NCI-H146 (cell line): ENCODE results near the gene BCO2.
A peak's percentile ranks its signal among the peaks of the same experiment; 100 is the strongest.
"Not testable (repeated sequence)": the region's sequence is repeated elsewhere in the genome, so short reads cannot be mapped to it uniquely, and the experiment has no call there.

ENCODE experiments used
- DNase-seq: peaks from one replicate; lab custom pipeline; 2025; lab: John Stamatoyannopoulos, UW

BCO2 gene

GRCh38 chr11:112167145-112167544 lies 8.2 kb upstream of the BCO2 start, which contains the start of gene TEX12:
Gene TEX12 (plus strand): TSS chr11:112167372. CDS start chr11:112169269, 1,897 bp downstream.
- no peak for DNase-seq

GRCh38 chr11:112172362-112172994 lies 2.8 kb upstream of the BCO2 start:
- no peak for DNase-seq

DNA sequence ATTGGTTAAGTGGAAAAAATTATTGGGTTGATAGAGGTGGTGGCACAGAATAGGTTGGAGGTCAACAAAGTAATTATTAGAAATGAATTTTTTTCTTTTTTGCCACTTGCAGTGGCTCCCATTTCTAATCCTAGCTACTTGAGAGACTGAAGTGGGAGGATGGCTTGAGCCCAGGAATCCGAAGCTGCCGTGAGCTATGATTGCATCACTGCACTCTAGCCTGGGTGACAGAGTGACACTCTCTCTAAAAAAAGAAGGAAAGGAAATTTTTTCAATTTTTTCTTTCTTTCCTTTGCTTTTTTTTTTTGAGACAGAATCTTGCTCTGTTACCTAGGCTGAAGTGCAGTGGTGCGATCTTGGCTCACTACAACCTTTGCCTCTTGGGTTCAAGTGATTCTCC lies 2.2 kb upstream of the BCO2 start:
- no peak for DNase-seq

DNA sequence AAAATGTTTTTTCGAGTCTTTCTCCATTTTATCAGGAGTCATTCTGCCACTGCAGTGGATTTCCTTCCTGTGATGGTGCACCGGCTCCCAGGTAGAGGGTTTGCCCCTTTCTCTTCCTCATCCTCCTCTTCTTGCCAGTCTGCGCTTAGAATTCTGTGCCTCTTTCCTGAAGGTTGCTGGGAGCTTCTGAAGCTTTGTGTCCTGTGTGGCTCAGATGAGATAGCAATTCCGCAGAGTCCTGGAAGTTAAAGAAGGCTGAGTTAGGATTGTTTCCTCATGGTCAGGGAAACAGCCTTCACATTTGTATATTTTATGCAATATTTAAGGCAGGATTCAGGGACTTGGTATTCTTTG lies 264 bp downstream of the BCO2 start:
- peak; percentile 45 for DNase-seq

- DNase-seq: no peak
Measured at GRCh38 chr11:112176077-112176476, 765 bp downstream of the BCO2 start.

DNA sequence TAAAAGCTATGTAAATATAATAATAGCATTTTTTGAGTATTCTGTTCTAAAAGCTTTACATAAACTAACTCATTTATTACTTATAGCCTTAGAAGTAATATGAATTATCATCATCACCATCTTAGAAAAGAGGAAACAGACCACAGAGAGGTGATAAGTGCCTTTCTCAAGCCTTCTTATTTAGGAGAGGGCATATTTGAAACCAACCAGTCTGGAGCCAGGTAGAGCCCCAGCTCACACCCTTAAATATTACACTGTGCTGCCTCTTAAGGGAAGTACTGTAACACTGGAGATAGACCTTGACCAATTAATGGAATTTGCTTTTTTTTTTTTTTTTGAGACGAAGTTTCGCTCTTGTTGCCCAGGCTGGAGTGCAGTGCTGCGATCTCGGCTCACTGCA lies 2.3 kb downstream of the BCO2 start:
- DNase-seq: no peak

- no peak for DNase-seq
Measured at GRCh38 chr11:112178428-112178827, 3.1 kb downstream of the BCO2 start.

GRCh38 chr11:112178936-112179335 lies 3.6 kb downstream of the BCO2 start:
- DNase-seq: no peak

- no peak for DNase-seq
Measured at GRCh38 chr11:112179601-112180000, 4.3 kb downstream of the BCO2 start.

- no peak for DNase-seq
Measured at GRCh38 chr11:112182867-112183266, 7.6 kb downstream of the BCO2 start.

DNA sequence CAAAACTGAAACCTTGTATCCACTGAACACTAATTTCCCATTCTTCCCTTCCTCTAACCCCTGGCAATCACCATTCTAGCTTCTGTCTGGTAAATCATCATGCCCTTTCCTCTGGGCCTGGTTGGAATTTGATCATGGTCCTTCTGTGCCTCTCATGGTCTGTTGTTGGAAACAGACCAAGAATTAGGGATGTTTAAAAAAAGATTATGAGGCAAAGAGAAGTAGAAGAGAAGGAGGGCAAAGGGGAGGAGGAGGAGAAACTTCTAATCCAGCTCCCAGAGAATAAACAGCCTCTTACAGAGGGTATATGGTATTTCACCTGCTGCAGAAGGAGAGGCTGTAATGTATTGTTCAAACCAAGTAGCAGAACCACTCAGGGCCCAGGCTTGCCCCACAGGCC lies 10.6 kb downstream of the BCO2 start:
- no peak for DNase-seq

DNA sequence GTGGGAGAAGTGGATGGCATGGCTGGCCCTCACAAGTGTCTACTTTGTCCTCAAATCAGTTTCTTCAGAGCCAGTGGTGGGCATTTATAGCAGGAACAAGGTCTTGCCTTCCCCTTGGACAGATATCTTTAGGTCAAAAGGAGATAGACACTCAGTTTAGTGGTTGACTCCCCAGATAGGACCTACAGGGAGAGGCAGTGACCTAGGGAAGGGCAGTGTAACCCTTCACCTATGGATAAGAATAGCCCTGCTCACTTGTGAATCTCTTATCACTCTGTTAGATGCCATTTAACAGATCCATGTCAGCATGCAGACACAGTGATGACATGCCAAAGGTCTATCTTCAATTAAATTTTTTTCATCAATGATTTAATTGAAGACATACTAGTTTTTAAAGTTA lies 11.0 kb downstream of the BCO2 start:
- DNase-seq: no peak

DNA sequence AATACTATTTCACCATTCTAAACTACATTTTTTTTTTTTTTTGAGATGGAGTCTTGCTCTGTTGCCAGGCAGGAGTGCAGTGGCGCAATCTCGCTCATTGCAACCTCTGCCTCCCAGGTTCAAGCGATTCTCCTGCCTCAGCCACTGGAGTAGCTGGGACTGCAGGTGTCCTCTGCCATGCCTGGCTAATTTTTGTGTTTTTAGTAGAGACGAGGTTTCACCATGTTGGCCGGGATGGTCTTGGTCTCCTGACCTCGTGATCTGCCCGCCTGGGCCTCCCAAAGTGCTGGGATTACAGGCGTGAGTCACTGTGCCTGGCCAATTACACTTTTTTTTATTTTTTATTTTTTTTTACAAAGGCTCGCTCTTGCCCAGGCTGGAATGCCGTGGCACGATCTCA lies 19.8 kb downstream of the BCO2 start:
- not testable (repeated sequence) for DNase-seq

GRCh38 chr11:112195951-112196351 lies 20.6 kb downstream of the BCO2 start:
- DNase-seq: no peak

DNA sequence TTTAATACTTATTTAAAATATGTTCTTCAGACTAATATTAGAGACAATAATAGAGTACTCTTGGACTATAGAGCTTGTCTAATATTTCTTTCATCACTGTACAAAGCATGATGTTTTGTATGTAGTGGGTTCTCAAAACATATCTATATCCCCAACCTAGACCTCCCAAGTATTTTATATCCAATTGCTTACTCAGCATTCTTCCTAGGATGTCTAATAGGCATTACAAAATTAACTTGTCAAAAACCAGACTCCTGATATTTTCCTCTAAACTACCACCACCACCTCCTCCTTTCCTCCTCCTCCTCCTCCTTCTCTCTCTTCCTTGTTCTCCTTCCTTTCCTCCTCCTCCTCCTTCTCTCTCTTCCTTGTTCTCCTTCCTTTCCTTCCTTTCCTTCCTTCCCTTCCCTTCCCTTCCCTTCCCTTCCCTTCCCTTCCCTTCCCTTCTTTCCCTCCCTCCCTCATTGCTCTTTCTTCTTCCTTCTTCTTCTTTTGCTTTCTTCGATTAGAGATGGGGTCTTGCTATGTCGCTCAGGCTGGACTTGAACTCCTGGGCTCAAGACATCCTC lies 21.3 kb downstream of the BCO2 start:
- no peak for DNase-seq

DNA sequence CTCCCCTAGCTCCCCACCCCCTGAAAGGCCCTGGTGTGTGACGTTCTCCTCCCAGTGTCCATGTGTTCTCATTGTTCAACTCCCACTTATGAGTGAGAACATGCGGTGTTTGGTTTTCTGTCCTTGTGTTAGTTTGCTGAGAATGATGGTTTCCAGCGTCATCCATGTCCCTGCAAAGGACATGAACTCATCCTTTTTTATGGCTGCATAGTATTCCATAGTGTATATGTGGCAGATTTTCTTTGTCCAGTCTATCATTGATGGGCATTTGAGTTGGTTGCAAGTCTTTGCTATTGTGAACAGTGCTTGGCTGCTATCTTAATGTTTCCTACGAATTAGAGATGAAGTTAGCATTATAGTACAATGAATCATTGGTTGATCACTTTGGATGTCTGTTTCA lies 23.8 kb downstream of the BCO2 start:
- DNase-seq: not testable (repeated sequence)

DNA sequence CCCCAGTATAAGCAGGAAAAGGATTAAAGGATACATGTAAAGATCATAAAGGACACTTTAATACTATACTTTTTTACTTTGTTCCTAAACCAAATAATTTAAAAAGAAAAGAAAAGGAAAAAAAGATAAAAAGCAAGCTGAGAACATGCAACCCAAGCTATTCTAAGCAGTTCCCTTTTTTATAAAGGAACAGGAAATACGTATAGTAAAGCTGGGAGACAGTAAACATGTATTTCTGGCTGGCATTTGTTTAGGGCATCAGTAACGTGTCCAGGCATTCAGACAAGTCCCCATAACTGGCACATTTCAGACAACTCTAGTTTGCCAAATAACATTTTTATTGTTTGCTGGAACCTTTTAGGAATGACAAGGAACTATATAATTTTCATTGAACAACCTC lies 24.9 kb downstream of the BCO2 start:
- no peak for DNase-seq

DNA sequence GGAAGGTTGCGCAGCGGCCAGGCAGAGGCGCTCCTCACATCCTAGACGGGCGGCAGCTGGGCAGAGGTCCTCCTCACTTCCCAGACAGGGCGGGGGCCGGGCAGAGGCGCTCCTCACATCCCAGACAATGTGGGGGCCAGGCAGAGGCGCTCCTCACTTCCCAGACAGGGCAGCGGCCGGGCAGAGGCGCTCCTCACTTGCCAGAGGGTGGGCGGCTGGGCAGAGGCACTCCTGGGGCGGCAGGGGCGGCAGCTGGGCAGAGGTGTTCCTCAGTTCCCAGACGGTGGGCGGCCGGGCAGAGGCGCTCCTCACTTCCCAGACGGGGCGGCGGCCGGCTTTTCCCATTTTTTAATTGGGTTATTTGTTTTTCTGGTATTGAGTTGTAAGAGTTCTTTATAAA lies 30.8 kb downstream of the BCO2 start:
- DNase-seq: no peak

DNA sequence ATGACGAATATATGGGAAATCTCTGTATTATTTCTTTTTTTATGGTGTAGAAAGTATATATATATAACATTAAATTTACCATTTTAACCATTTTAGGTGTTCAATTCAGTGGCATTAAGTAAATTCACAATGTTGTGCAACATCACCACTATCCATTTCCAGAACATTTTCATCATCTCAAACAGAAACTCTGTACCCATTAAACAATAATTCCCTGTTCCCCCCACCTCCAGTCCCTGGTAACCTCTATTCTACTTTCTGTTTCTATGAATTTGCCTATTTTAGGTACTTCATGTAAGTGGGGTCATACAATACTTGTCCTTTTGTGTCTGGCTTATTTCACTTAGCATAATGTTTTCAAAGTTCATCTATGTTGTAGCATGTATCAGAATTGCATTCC lies 35.6 kb downstream of the BCO2 start:
- no peak for DNase-seq

- no peak for DNase-seq
Measured at GRCh38 chr11:112211536-112211935, 36.2 kb downstream of the BCO2 start.

DNA sequence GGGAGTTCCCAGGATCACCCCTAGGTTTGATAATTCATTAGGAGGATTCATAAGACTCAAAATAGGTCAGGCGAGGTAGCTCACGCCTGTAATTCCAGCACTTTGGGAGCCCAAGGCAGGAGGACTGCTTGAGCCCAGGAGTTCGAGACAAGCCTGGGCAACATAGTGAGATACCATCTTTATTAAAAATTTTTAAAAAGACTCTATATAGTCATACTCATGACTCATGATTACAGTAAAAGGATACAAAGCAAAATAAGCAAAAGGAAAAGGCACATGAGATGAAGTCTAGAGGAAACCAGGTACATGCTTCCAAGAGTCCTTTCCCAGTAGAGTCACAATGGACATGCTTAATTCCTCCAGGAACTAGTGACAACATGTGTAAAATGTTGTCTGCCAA lies 37.0 kb downstream of the BCO2 start:
- DNase-seq: no peak

DNA sequence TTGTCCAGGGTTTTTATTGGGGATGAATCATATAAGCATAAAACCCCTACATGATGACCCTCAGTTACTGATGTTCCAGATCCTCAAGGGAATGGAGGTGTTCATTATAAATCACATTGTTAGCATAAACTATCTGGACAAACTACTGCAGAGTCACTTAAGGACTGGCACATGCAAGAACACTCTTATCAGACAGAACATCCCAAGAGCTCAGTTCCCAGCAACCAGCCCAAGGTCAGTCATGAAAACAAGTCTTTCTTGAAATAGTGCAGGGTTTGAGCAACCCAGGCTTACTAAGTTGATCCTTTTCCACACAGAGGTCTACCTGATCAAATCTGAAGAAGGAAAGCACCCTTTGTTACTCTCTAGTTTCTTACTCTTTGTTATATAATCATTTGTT lies 37.4 kb downstream of the BCO2 start:
- no peak for DNase-seq

DNA sequence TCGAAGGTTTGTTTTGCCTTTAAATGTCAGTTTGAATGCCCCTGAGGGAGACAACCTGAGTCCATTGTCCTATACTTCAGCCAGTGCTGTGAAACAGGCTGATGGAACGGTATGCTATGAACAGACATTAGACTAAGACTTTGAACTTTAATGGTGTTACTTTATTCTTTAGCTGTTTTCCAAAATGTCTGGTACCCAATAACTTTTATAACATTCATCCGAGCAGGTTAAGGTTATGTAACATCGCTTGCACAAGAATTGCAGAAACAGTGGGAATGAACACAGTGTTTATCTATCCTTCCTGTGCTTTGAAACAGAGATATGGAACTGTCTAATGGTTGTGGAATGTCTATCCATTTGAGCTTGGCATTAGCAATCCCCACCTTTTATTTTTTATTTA lies 38.4 kb downstream of the BCO2 start:
- no peak for DNase-seq

DNA sequence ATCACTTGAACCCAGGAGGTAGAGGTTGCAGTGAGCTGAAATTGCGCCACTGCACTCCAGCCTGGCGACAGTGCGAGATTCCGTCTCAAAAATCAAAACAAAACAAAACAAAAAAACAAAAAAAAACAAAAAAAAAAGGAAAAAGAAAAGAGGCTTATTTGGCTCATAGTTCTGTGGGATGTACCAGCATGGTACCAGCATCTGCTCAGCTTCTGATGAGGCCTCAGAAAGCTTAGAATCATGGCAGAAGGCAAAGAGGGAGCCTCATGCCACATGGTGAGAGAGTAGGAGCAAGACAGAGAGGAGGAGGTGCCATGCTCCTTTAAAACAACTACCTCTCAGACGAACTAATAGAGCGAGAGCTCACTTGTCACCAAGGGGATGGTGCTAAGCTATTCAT lies 40.3 kb downstream of the BCO2 start:
- no peak for DNase-seq
